OCI-LY7 (cell line): ENCODE data around the gene TUBB1. TPM values are rescaled to one million over a fixed set of nuclear protein-coding genes. Genes with fewer than 3 reads are reported as not detected.

Experiments
- BruUV-seq: library from RNA; stranded (reverse); fragments of 400-500 nt; replicated peaks from 2 replicates; lab custom pipeline; 2021; lab: Mats Ljungman, UMichigan
- CTCF ChIA-PET: fragments of 300-600 bp; sonication (Branson Sonifier 250); formaldehyde crosslinking; loops from one replicate; lab custom pipeline; 2022; ENCODE audit warnings: antibody characterized with exemption; ENCODE audit not compliant: unreplicated experiment; lab: Charles Lee
- POLR2A ChIA-PET: fragments of 300-600 bp; sonication (Branson Sonifier 250); formaldehyde crosslinking; loops from one replicate; lab custom pipeline; 2022; ENCODE audit warnings: antibody characterized with exemption; lab: Charles Lee
- DNase-seq: peaks from one replicate; pipeline ENCODE4 v3.0.0-alpha.2; 2015; ENCODE audit warnings: low spot score
- H2AFZ ChIP-seq: fragments of 200-600 bp; sonication (generic), shearing (Covaris generic); 2 replicates; pipeline ENCODE4 v1.6.1; 2014; ENCODE audit warnings: mild to moderate bottlenecking, antibody characterized with exemption, low read length, moderate library complexity
- H3K27ac ChIP-seq: fragments of 200-600 bp; sonication (generic); 2 replicates; pipeline ENCODE4 v1.5.1; 2014; ENCODE audit warnings: mixed run types, low read depth, mild to moderate bottlenecking, moderate library complexity, low read length, inconsistent platforms; ENCODE audit not compliant: poor library complexity, severe bottlenecking
- H3K36me3 ChIP-seq: fragments of 200-600 bp; sonication (generic); 2 replicates; pipeline ENCODE4 v1.6.1; 2014; ENCODE audit warnings: mild to moderate bottlenecking, antibody characterized with exemption, low read length, moderate library complexity, mixed read lengths; ENCODE audit not compliant: insufficient read depth
- H3K4me1 ChIP-seq: fragments of 200-600 bp; sonication (generic); 2 replicates; pipeline ENCODE4 v1.5.1; 2014; ENCODE audit warnings: mild to moderate bottlenecking, low read length; ENCODE audit not compliant: insufficient read depth, poor library complexity, severe bottlenecking
- H3K4me2 ChIP-seq: fragments of 200-600 bp; sonication (generic); 2 replicates; pipeline ENCODE4 v1.6.1; 2014; ENCODE audit warnings: mild to moderate bottlenecking, low read length
- H3K4me3 ChIP-seq: fragments of 200-600 bp; sonication (generic); 2 replicates; pipeline ENCODE4 v1.5.1; 2014; ENCODE audit warnings: mild to moderate bottlenecking, low read depth, low read length; ENCODE audit not compliant: poor library complexity, severe bottlenecking
- H3K79me2 ChIP-seq: fragments of 200-600 bp; sonication (generic); 2 replicates; pipeline ENCODE4 v1.6.1; 2016; ENCODE audit warnings: low read depth, mild to moderate bottlenecking, low read length, moderate library complexity, mixed read lengths; ENCODE audit not compliant: insufficient read depth
- H3K9me2 ChIP-seq: fragments of 200-600 bp; sonication (generic); 2 replicates; pipeline ENCODE4 v1.6.1; 2016; ENCODE audit warnings: mild to moderate bottlenecking, low read length, mixed read lengths; ENCODE audit not compliant: insufficient read depth
- H3K9me3 ChIP-seq: fragments of 200-600 bp; sonication (generic); 2 replicates; pipeline ENCODE4 v1.6.1; 2014; ENCODE audit warnings: mild to moderate bottlenecking, mixed run types, low read length, mixed read lengths
- H4K20me1 ChIP-seq: fragments of 200-600 bp; sonication (generic); 2 replicates; pipeline ENCODE4 v1.6.1; 2014; ENCODE audit warnings: mild to moderate bottlenecking, antibody characterized with exemption, low read length, moderate library complexity, mixed read lengths; ENCODE audit not compliant: insufficient read depth
- EZH2phosphoT487 ChIP-seq: fragments of 200-600 bp; sonication (generic); IDR thresholded peaks from 2 replicates; pipeline ENCODE4 v1.6.1; 2018; ENCODE audit warnings: low read depth, borderline replicate concordance, mild to moderate bottlenecking, mixed run types, antibody characterized with exemption, low read length, moderate library complexity, mixed read lengths
- intact Hi-C: fragments of 100-400 bp; cut with micrococcal nuclease; formaldehyde crosslinking; loops from one replicate; pipeline ENCODE4 v1.10.0; 2022; ENCODE audit not compliant: unreplicated experiment
- total RNA-seq, 2 experiments: library from RNA; depleted of rRNA in 1 of 2; stranded (reverse); fragments of >200 nt in 1 of 2; shearing (Covaris generic) in 1 of 2; gene quantifications; 2 replicates each; pipeline ENCODE4 v1.2.3, GENCODE V29; 2014 to 2022
- TF ChIP-seq, protein P1 (sequence below): fragments of 200-600 bp; sonication (generic); conservative IDR thresholded peaks from 2 replicates; pipeline ENCODE4 v1.5.1; 2014; ENCODE audit warnings: mild to moderate bottlenecking, antibody characterized with exemption, low read length, moderate library complexity, mixed read lengths

Gene TUBB1
- total RNA-seq, 2 experiments from 2014 or later: 0.11 TPM; not detected in 1

DNA sequence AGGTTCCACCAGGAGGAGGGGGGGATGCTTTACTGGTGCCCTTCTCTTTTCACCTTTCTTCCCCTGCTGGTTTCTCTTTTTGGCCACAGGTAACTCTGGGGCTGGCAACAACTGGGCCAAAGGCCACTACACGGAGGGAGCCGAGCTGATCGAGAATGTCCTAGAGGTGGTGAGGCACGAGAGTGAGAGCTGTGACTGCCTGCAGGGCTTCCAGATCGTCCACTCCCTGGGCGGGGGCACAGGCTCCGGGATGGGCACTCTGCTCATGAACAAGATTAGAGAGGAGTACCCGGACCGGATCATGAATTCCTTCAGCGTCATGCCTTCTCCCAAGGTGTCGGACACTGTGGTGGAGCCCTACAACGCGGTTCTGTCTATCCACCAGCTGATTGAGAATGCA lies 4.4 kb downstream of the TUBB1 start:
- peaks cover 4% of the 10 kb centered on the region for H3K4me1 ChIP-seq
- no peaks in the 10 kb centered on the region for H3K9me3 ChIP-seq
- H3K4me3 ChIP-seq: no peak overlapping the region
- H3K36me3 ChIP-seq: peaks cover 65% of the 10 kb centered on the region
- no peak for DNase-seq
- H2AFZ ChIP-seq: no peak overlapping the region
- no TSS peak for BruUV-seq
- intact Hi-C loops: no loop called here
- ChIA-PET POLR2A (no interaction called here), CTCF (no interaction called here)
- H3K27ac ChIP-seq: no peak overlapping the region
- peaks cover 20% of the 10 kb centered on the region for H4K20me1 ChIP-seq
- no peak overlapping the region for H3K4me2 ChIP-seq
- TF ChIP-seq, protein P1, sequence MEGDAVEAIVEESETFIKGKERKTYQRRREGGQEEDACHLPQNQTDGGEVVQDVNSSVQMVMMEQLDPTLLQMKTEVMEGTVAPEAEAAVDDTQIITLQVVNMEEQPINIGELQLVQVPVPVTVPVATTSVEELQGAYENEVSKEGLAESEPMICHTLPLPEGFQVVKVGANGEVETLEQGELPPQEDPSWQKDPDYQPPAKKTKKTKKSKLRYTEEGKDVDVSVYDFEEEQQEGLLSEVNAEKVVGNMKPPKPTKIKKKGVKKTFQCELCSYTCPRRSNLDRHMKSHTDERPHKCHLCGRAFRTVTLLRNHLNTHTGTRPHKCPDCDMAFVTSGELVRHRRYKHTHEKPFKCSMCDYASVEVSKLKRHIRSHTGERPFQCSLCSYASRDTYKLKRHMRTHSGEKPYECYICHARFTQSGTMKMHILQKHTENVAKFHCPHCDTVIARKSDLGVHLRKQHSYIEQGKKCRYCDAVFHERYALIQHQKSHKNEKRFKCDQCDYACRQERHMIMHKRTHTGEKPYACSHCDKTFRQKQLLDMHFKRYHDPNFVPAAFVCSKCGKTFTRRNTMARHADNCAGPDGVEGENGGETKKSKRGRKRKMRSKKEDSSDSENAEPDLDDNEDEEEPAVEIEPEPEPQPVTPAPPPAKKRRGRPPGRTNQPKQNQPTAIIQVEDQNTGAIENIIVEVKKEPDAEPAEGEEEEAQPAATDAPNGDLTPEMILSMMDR: no peak
- TF ChIP-seq EZH2phosphoT487: no peak
- H3K9me2 ChIP-seq: no peaks in the 10 kb centered on the region
- H3K79me2 ChIP-seq: peaks cover 32% of the 10 kb centered on the region

DNA sequence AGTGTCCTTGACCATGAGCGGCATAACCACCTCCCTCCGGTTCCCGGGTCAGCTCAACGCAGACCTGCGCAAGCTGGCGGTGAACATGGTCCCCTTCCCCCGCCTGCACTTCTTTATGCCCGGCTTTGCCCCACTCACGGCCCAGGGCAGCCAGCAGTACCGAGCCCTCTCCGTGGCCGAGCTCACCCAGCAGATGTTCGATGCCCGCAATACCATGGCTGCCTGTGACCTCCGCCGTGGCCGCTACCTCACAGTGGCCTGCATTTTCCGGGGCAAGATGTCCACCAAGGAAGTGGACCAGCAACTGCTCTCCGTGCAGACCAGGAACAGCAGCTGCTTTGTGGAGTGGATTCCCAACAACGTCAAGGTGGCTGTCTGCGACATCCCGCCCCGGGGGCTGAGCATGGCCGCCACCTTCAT lies 4.9 kb downstream of the TUBB1 start:
- BruUV-seq: no TSS peak
- ChIA-PET CTCF (no interaction called here), POLR2A (no interaction called here)

DNA sequence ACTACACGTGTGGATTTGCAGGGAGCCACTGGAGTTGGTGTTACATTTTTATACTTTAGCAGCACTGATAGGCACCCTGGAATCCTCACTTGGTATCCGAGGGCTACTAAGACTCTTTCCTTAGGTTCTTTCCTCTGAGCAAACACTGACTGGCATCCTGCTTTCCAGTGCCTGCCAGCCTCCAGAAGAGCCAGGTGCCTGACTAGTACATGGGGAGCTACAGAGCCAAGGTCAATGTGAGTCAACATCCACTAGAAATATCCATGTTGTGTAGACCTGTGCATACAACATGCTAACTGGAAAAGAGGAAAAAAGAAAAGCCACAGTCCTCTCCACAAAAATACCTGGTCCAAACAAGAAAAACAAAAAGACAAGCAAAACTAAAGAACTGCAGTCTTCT lies 5.9 kb downstream of the TUBB1 start:
- Histone ChIP-seq H4K20me1 (peaks cover 32% of the 10 kb centered on the region), H2AFZ (no peak overlapping the region), H3K27ac (no peak overlapping the region), H3K79me2 (peaks cover 46% of the 10 kb centered on the region), H3K9me3 (no peaks in the 10 kb centered on the region), H3K4me1 (peaks cover 19% of the 10 kb centered on the region), H3K4me2 (no peak overlapping the region), H3K36me3 (peaks cover 80% of the 10 kb centered on the region), H3K9me2 (no peaks in the 10 kb centered on the region), H3K4me3 (no peak overlapping the region)
- DNase-seq: no peak
- no TSS peak for BruUV-seq
- no peak for TF ChIP-seq EZH2phosphoT487
- TF ChIP-seq, protein P1: no peak
- CTCF ChIA-PET: no interaction called here
- POLR2A ChIA-PET: no interaction called here
- intact Hi-C loops: no loop called here

More for the DNA sequence above, 4.9 kb downstream of the TUBB1 start:
- TF ChIP-seq, protein P1: no peak
- TF ChIP-seq EZH2phosphoT487: no peak
- Histone ChIP-seq H3K4me2 (no peak overlapping the region), H3K27ac (no peak overlapping the region), H3K9me2 (no peaks in the 10 kb centered on the region), H4K20me1 (peaks cover 23% of the 10 kb centered on the region), H3K79me2 (peaks cover 37% of the 10 kb centered on the region), H3K36me3 (peaks cover 70% of the 10 kb centered on the region), H3K4me3 (no peak overlapping the region), H3K9me3 (no peaks in the 10 kb centered on the region), H2AFZ (no peak overlapping the region), H3K4me1 (peaks cover 9% of the 10 kb centered on the region)
- no peak for DNase-seq
- intact Hi-C loops: no loop called here
